ENCODE measurements around the gene DTWD1.
"Not testable (repeated sequence)": the region's sequence is repeated elsewhere in the genome, so short reads cannot be mapped to it uniquely, and the experiment has no call there.

Gene DTWD1

GRCh38 chr15:49620658-49621368, at the start of gene DTWD1, which contains the start of gene FAM227B:
Gene DTWD1, plus strand, starts transcription at chr15:49621048. Its CDS starts 4,120 bp downstream, at chr15:49625168.
Gene FAM227B, minus strand, starts transcription at chr15:49620818. Its CDS starts 5,647 bp downstream, at chr15:49615171.
- peak; percentile 92 for DNase-seq

- no peak for DNase-seq
Observed at GRCh38 chr15:49573421-49573820, 47.4 kb upstream of the DTWD1 start.

GRCh38 chr15:49589030-49589429, 31.8 kb upstream of the DTWD1 start:
- no peak for DNase-seq

- DNase-seq, result not testable (repeated sequence)
Observed at GRCh38 chr15:49592829-49593316, 28.0 kb upstream of the DTWD1 start.

- DNase-seq, result no peak
Observed at GRCh38 chr15:49604625-49605409, 16.0 kb upstream of the DTWD1 start.

GRCh38 chr15:49605588-49605987, 15.3 kb upstream of the DTWD1 start:
- no peak for DNase-seq

GRCh38 chr15:49606594-49606993, 14.3 kb upstream of the DTWD1 start:
- DNase-seq, result no peak

GRCh38 chr15:49610157-49610918, 10.5 kb upstream of the DTWD1 start:
- DNase-seq, result no peak

- DNase-seq, result not testable (repeated sequence)
Observed at GRCh38 chr15:49612240-49612639, 8.6 kb upstream of the DTWD1 start.

- DNase-seq, result no peak
Observed at GRCh38 chr15:49619226-49619625, 1.6 kb upstream of the DTWD1 start.

- DNase-seq, result no peak
Observed at GRCh38 chr15:49620199-49620598, 649 bp upstream of the DTWD1 start.

- DNase-seq, result no peak
Observed at GRCh38 chr15:49621401-49621811, 558 bp downstream of the DTWD1 start.

GRCh38 chr15:49621887-49622286, 1.0 kb downstream of the DTWD1 start:
- DNase-seq, result no peak

- DNase-seq, result no peak
Observed at GRCh38 chr15:49622561-49622960, 1.7 kb downstream of the DTWD1 start.

GRCh38 chr15:49624056-49624455, 3.2 kb downstream of the DTWD1 start:
- no peak for DNase-seq

- no peak for DNase-seq
Observed at GRCh38 chr15:49625460-49626036, 4.7 kb downstream of the DTWD1 start.

GRCh38 chr15:49627407-49627877, 6.6 kb downstream of the DTWD1 start:
- DNase-seq, result no peak

- DNase-seq, result no peak
Observed at GRCh38 chr15:49628379-49628778, 7.5 kb downstream of the DTWD1 start.

GRCh38 chr15:49637857-49638256, 17.0 kb downstream of the DTWD1 start:
- DNase-seq, result no peak

GRCh38 chr15:49644364-49644794, 23.5 kb downstream of the DTWD1 start:
- DNase-seq, result no peak

GRCh38 chr15:49645277-49645676, 24.4 kb downstream of the DTWD1 start:
- no peak for DNase-seq

GRCh38 chr15:49645941-49646340, 25.1 kb downstream of the DTWD1 start:
- no peak for DNase-seq

GRCh38 chr15:49646891-49647290, 26.0 kb downstream of the DTWD1 start:
- DNase-seq, result no peak

Measured in activated naive CD4-positive, alpha-beta T cell treated with Interleukin-2 at 50 U/mL for 16 hours (primary cell).